Posterior vena cava (tissue), 2 donors: ENCODE results near the gene TRAPPC6A. TPM values are rescaled to one million over a fixed set of nuclear protein-coding genes. Genes with fewer than 3 reads are reported as not detected.

Experiments used
- DNase-seq: peaks from one replicate; pipeline ENCODE4 v3.0.0-alpha.2; 2020; ENCODE audit warnings: low spot score
- intact Hi-C, 2 donors: fragments of 100-400 bp; cut with DNase I; formaldehyde crosslinking; loops; one replicate each; pipeline versions ENCODE4 v1.14.1 to v1.14.2; 2022 to 2023
- long read RNA-seq, 2 donors: library from polyadenylated mRNA; unstranded; transcript quantifications; one replicate each; pipeline ENCODE4 v2.0.0, GENCODE V29; 2020 to 2021
- total RNA-seq, 2 donors: library from RNA; stranded (reverse); fragmentation: NEBNext Ultra II Directional; extraction: Animal tissue kit (Norgen Biotek cat#: 25700); gene quantifications; one replicate each; pipeline ENCODE4 v1.2.1, GENCODE V29; 2021
- donor health status: DM: yes; HTN: yes; CAD: no.
- donor health status: DM: yes; HTN: yes; CAD: no.

TRAPPC6A gene, protein sequence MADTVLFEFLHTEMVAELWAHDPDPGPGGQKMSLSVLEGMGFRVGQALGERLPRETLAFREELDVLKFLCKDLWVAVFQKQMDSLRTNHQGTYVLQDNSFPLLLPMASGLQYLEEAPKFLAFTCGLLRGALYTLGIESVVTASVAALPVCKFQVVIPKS
- 1 to 10 TPM; 6.5 to 7.7 TPM for total RNA-seq
- long read RNA-seq, donor 1, partial matches to known transcripts, result 1 of 2 reads
- long read RNA-seq, donor 1, other reads (novel, unspliced or antisense), result 0 of 2 reads
- long read RNA-seq, donor 2, partial matches to known transcripts, result 0 of 2 reads
- long read RNA-seq, donor 2, other reads (novel, unspliced or antisense), result 1 of 2 reads

DNA sequence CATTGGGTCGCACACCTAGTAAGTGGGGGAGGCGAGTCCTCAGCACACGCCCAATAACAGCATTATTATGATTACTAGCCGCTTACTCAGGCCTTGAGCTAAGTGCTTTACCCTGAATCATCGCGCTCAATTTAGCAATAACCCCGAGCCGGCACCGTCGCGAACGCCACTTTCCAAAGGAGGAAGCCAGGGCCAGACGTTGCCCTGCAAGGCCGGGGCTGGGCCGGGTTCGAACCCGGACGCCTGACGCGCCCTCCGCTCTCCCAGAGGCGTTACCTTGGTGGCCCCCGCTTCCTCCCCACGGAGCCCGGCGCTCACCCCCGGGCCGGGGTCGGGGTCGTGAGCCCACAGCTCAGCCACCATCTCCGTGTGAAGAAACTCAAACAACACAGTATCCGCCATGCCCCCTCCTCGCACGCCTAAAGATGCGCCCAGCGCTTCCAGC, at the start of gene TRAPPC6A:
TSS of gene TRAPPC6A (minus strand) at position 421 of the 445 bp plus-strand sequence. CDS start at position 402, 19 bp downstream.
- DNase-seq, result no peak
- intact Hi-C loops, result no loop called here

DNA sequence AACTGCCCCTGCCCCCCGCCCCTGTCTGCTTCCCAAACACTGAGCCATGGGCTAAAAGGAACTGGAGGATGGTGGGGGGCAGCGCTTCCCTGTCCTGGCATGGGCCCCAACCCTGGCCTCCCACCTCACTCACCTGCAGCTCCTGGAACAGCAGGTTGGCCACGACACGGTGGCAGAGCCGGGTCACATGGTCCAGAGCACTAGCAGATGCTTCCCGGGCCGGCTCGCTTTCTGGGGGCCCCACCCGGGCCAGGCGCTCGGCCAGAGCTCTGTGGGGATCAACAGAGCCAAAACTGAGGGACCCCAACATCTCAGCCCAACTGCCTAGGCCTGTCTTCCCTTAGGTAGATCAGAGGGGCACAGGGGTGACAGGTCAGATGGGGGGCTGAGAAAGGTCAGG, 46.6 kb upstream of the TRAPPC6A start:
- DNase-seq, result no peak
- intact Hi-C loops, result no loop called here

DNA sequence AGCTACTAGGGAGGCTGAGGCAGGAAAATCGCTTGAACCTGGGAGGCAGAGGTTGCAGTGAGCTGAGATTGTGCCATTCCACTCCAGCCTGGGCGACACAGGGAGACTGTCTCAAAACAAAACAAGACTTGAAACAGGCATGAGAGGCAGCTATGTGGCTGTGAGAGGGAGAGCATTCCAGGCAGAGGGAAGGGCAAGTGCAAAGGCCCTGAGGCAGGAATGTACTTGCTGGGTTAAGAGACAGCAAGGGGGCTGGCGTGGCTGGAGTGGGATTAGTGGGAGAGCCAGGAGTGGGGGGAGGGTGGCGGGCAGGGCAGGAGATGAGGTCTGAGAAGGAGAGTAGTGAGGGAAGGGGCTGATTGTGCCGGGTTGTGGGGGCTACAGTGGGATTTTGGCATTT, 45.8 kb upstream of the TRAPPC6A start:
- DNase-seq, result no peak
- intact Hi-C loops, result no loop called here

DNA sequence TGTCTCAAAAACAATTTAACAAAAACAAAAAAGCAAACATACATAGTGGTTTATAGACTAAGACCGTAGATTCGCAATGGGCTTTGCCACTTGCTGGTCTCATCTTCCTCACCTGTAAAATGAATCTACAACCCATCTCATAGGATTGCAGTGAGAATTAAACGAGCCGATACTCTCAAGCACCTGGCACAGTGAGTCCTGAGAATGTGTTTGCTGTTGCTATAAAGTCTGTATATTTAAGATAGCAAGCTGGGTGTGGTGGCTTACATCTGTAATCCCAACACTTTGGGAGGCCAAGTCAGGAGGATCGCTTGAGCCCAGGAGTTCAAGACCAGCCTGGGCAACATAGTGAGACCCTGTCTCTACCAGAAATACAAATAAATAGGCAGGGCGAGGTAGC, 44.7 kb upstream of the TRAPPC6A start:
- DNase-seq, result no peak
- intact Hi-C loops, result no loop called here

DNA sequence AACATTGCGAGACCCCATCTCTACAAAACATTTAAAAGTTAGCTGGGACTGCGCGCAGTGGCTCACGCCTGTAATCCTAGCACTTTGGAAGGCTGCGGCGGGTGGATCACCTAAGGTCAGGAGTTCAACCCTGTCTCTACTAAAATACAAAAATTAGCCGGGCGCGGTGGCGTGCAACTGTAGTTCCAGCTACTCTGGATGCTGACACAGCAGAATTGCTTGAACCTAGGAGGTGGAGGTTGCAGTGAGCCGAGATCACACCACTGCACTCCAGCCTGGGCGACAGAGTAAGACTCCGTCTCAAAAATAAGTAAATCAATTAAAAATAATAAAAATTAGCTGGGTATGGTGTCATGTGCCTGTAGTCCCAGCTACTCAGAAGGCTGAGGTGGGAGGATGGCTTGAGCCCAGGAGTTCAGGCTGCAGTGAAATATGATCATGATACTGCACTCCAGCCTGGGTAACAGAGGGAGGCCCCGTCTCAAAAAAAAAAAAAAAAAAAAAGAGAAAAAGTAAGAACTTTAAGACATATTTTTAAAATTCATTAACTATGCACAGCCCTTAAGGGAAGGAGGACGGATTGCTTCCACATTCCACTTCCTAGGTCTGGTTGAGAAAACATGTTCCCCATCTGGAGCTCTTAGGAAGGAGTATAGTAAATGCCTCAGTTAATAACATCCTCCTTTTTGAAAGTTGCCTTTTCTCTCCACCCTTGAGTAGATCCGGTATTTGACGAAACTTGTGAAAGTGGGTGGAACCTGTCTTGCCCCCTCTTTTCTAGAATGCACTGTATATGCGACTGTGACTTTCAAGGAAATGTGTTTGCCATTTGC, 41.1 kb upstream of the TRAPPC6A start:
- intact Hi-C loops, result no loop called here
- no peak for DNase-seq

DNA sequence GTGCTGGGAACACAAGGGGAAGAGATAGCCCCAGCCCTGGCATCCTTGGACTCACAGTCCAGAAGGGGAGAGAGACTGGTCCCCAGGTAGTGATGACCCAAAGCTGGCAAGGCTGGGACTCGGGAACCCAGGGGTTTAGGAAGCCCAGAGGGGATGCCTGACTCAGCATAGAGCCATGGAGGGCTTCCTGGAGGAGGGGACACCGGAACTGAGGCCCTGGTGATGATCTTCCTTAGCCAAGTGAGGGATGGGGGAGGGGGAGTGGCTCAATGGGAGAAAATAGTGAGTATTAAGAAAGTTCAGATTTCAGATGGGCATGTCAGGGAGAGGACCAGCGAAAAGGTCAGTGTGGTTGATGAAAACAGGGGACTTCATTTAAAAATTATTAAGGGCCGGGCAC, 40.4 kb upstream of the TRAPPC6A start:
- DNase-seq, result no peak
- intact Hi-C loops, result no loop called here

DNA sequence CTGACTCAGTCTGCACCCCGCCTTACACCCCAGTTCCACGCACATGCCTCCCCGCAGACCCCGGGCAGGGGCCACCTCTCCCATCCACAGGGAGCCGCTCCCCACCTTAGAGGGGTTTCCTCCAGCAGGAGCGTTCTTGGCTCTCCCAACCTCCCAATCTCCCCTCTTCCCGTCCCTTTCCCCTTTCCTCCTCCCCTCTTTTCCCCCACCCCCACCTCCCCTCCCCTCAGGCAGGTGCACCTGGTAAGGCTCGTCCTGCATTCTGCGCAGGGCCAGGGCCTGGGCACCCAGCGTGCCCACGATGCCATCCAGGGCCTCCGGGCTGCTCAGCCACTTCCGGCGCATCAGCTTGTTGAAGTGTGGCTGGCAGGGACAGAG, 39.9 kb upstream of the TRAPPC6A start:
- no peak for DNase-seq
- intact Hi-C loops, result no loop called here

DNA sequence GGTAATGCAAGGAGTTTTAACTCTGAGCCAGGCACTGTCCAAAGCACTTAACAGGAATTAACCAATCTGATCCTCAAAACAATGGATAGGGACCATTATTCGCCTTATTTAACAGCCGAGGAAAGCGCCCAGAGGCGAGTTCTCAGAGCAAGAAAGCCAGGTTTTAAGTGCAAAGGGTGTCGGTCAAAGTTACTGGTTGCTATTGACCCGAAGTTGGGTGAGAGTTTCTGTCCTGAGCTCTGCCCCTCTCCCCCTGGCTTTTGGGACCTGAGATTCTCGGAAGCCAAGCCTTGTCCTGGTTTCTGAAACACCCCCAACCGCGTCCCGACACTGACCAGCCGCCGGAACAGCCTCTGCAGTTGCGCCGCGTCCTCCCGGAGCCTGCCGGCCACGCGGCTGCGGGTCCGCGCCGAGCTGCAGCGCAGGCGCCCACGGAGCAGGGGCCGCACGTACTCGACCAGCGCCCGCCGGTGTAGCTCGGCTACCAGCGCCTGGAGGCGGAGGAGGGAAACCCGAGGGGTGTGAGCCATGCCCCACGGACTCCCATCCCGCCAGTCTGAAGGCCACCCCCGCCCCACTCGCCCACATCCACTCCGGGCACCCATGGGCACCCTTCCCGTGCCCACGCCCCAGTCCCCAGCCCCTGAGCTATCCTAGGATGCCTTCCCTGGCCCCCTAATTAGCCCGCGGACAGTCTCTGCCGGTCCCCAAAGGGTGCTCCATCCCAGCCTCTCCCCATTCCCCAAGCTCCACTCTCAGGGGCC, 39.3 kb upstream of the TRAPPC6A start:
- intact Hi-C loops, result no loop called here
- no peak for DNase-seq

DNA sequence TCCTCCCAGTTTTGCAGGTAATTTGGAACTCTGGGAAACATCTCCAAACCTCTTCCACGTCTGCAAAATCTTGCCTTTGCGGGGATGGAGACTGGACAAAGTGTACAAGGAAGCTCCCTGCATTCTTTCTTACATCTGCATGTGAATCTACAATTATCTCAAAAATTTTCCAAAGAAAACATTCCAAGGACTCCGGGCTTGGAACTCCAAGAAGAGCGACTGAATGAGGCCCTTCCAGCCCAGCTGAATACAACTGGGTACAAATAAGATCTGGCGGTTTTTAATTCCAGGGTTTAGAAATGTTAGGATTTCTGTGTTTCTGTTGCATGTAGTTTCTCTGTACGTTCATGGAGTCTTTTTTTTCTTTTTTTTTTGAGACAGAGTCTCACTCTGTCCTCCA, 38.6 kb upstream of the TRAPPC6A start:
- intact Hi-C loops, result no loop called here
- DNase-seq, result no peak

DNA sequence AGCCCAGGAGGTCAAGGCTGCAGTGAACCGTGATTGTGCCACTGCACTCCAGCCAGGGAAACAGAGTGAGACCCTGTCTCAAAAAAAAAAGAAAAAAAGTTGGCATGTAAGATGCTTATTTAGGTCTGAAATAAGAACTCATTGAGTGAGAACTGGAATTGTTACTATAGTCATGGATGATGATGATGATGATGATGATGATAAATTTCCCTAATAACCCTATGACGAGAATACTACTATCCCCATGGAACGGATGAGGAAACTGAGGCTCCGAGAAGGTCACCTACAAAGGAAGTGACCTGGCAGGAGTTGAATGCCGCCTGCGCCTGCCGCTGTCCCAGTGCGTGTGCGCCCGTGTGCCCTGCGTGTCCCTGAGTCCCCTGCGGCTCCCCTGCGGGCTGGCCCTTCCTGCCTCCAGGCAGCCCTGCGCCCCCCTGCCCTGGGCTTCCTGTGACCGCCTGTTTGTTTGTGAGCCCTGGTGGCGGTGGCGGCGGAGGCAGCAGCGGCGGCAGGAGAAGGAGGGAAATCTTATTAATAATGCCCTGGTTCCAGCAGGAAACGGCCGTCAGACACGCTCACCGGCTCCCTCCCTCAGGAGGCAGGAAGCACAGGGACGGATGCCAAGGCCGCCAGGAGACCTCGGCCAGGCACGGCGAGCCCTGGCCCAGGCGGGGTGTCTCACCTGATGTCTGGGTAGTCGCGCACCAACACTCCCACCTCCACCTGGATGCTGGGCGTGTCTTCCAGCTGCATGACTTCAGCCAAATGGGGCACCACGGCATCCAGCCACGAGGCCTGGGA, 37.6 kb upstream of the TRAPPC6A start:
- peak; percentile 81 for DNase-seq
- intact Hi-C loops, result no loop called here

DNA sequence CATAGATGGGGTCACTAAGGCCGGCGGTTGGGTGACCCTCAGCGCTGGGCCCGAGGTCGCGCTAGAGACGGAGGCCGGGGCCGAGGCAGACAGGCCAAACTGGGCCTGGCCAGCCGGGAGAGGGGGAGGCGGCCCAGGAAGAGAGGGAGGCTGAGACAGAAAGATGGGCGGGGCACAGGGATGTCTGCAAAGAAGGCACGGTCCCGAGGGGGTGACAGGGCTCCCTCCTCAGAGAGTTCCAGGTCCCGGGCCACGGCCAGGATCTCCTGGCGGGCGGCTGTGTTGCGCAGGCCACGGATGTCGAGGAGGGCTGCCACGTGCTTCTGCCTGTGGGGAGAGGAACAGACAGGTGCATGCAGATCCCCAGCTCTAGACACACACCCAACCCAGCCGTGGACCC, 35.0 kb upstream of the TRAPPC6A start:
- intact Hi-C loops, result no loop called here
- DNase-seq, result no peak

DNA sequence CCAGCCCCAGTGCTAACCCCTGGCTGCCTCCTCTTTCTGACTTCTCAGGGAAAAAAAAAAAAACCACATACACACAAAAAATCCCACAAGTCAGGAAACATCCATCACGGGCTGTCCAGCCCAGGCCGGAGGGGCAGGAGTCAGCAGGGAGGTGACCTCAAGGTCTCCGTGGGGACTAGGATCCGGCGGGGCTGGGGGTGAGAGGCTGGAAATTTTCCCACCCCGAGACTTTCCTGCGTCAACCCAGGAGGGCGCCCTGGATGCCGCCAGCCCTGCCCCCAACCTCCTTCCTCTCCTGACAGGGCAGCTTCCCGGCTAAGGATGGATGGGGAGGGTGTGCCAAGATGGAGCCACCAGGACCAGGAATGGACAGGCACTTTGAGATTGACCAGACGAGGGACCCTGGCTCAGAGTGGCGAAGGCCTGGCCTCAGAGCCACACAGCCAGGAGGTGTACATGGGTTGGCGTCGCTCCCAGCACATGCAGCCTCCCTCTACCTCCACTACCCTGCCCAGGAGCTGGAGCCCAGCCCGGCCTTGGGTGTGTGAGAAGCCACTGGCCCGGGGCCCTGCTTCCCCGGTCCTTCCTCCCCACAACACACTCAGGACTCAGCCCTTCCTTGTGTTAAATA, 33.8 kb upstream of the TRAPPC6A start:
- DNase-seq, result peak; percentile 87
- intact Hi-C loops, result no loop called here

DNA sequence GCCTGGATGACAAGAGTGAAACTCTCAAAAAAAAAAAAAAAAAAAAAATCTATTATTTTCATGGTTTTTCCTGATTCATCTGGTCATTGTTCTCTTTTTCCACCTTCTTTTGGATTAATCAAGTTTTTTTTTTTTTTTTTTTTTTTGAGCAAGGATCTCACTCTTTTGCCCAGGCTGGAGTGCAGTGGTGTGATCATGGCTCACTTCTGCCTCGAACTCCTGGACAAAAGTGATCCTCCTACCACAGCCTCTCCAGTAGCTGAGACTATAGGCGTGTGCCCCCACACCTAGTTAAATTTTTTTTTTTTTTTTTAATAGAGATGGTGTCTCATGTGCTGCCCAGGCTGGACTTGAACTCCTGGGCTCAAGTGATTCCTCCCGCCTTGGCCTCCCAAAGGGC, 28.3 kb upstream of the TRAPPC6A start:
- intact Hi-C loops, result no loop called here
- no peak for DNase-seq

DNA sequence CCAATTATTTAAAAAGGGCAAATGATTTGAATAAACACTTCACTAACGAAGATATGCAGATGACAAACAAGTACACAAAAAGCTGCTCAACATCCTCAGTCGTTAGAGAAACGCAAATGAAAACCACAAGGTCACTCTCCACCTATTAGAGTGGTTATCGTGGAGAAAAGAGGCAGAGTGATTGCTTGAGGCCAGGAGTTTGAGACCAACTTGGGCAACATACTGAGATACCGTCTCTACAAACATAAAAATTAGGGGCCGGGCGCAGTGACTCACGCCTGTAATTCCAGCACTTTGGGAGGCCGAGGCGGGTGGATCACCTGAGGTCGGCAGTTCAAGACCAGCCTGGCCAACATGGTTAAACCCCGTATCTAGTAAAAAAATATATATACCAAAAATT, 27.8 kb upstream of the TRAPPC6A start:
- intact Hi-C loops, result no loop called here
- no peak for DNase-seq

DNA sequence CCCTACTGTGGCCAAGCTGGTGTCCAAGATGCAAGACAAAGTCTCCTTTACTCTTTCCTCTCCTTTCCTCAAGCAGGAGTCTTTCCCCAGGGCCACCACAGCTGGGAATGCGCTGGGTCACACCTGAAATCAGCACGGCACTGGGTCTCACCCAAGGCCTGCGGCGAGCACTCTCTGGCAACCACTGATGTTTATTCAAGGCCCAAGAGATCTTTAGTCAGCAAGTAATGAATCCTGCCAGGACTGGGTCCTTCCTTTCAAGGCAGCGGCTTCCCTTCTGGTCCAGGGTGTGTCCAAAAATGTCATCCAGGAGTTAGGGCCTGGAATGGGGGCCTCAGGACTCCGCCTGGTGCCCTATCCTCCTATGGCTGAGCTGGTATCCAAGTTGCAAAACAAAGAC, 24.6 kb upstream of the TRAPPC6A start:
- intact Hi-C loops, result no loop called here

DNA sequence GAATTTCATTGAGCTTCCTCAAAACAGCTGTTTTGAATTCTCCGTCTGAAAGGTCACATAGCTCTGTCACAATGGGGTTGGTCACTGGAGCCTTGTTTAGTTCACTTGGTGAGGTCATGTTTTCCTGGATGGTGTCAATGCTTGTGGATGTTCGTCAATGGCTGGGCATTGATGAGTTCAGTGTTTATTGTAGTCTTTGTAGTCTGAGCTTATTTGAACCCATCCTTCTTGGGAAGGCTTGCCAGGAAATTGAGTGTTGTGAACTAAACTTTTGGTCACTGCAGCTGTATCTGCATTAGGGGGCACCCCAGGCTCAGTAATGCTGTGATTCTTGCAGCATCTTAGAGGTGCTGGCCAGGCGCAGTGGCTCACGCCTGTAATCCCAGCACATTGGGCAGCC, 22.5 kb upstream of the TRAPPC6A start:
- DNase-seq, result no peak
- intact Hi-C loops, result no loop called here

More for the DNA sequence above, 24.6 kb upstream of the TRAPPC6A start:
- DNase-seq, result no peak

DNA sequence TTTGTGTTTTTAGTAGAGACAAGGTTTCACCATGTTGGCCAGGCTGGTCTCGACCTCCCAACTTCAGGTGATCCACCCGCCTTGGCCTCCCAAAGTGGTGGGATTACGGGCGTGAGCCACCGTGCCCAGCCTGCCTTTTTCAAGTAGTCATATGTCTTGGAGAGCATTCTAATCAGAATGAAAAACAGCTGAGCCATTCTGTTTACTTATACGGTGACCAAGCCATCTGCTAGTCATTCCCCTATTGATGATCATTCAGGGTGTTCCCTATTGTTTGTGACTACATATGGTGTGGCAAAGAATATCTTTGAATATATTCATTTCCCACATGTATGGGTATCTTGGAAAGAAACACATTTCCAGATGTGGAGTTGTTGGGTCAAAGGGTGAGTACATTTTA, 17.7 kb upstream of the TRAPPC6A start:
- intact Hi-C loops, result no loop called here
- no peak for DNase-seq

DNA sequence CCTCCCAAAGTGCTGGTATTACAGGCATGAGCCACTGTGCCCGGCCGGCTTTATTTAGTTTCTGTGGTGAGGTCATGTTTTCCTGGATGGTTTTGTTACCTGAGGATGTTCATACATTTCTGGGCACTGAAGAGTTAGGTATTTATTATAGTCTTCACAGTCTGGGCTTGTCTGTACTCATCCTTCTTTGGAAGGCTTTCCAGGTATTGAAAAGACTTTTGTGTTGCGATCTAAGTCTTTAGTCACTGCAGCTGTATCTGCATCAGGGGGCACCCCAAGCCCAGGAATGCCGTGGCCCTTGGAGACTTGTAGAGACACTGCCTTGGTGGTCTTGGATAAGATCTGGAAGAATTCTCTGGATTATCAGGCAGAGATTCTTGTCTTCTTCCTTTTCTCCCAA, 13.3 kb upstream of the TRAPPC6A start:
- intact Hi-C loops, result no loop called here
- no peak for DNase-seq

DNA sequence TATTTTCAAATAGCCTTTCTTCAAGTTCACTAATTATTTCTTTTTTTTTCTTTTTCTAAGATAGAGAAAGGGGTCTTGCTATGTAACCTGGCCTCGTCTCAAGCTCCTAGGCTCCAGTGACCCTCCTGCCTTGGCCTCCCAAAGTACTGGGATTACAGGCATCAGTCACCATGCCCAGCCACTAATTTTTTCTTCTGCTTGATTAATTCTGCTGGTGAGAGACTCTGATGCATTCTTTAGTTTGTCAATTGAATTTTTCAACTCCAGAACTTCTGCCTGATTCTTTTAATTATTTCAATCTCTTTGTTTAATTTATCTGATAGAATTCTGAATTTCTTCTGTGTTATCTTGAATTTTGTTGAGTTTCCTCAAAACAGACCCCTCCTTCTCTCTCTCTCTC, 11.9 kb upstream of the TRAPPC6A start:
- intact Hi-C loops, result no loop called here
- no peak for DNase-seq
